AG08395 (cell line): ENCODE results near the gene CYFIP1.
A peak's percentile ranks its signal among the peaks of the same experiment; 100 is the strongest.

Experiments
- DNase-seq: peaks from one replicate; pipeline ENCODE4 v3.0.0; 2012; ENCODE audit warnings: mixed read lengths, low spot score

The CYFIP1 gene

GRCh38 chr15:22918056-22918455 lies 62.1 kb downstream of the CYFIP1 start:
- peak; percentile 31 for DNase-seq

- DNase-seq = no peak
These were observed 62.6 kb downstream of the CYFIP1 start for GRCh38 chr15:22917556-22917955.

GRCh38 chr15:22916606-22917350 lies 63.4 kb downstream of the CYFIP1 start:
- no peak for DNase-seq

- DNase-seq = no peak
These were observed 64.2 kb downstream of the CYFIP1 start for GRCh38 chr15:22915866-22916515.

GRCh38 chr15:22913646-22914380 lies 66.4 kb downstream of the CYFIP1 start:
- DNase-seq = no peak

- DNase-seq = no peak
These were observed 67.9 kb downstream of the CYFIP1 start for GRCh38 chr15:22912256-22912655.

GRCh38 chr15:22911306-22911705 lies 68.9 kb downstream of the CYFIP1 start:
- DNase-seq = no peak

- DNase-seq = no peak
These were observed 71.3 kb downstream of the CYFIP1 start for GRCh38 chr15:22908830-22909229.

- DNase-seq = no peak
These were observed 72.8 kb downstream of the CYFIP1 start for GRCh38 chr15:22907161-22907950.

GRCh38 chr15:22904736-22905135 lies 75.4 kb downstream of the CYFIP1 start:
- no peak for DNase-seq

GRCh38 chr15:22903961-22904534 lies 76.1 kb downstream of the CYFIP1 start:
- DNase-seq = no peak

GRCh38 chr15:22903427-22903826 lies 76.7 kb downstream of the CYFIP1 start:
- no peak for DNase-seq

- DNase-seq = no peak
These were observed 77.2 kb downstream of the CYFIP1 start for GRCh38 chr15:22902981-22903380.

- no peak for DNase-seq
These were observed 77.6 kb downstream of the CYFIP1 start for GRCh38 chr15:22902578-22902977.

GRCh38 chr15:22902046-22902445 lies 78.1 kb downstream of the CYFIP1 start:
- DNase-seq = no peak

GRCh38 chr15:22895465-22896190 lies 84.5 kb downstream of the CYFIP1 start:
- DNase-seq = peak; percentile 14

GRCh38 chr15:22893881-22894280 lies 86.3 kb downstream of the CYFIP1 start:
- no peak for DNase-seq

- no peak for DNase-seq
These were observed 87.1 kb downstream of the CYFIP1 start for GRCh38 chr15:22893081-22893480.

GRCh38 chr15:22892333-22892732 lies 87.8 kb downstream of the CYFIP1 start:
- DNase-seq = no peak

- DNase-seq = no peak
These were observed 88.5 kb downstream of the CYFIP1 start for GRCh38 chr15:22891426-22892210.
